Measurements from ENCODE around the gene PANK2.

- TF ChIP-seq POLR2AphosphoS5 (IDR thresholded peaks at IDR 0.05; ENCODE audit: insufficient read depth in 1 of 2, low read depth in 1 of 2) (no peak), POLR2A (IDR thresholded peaks at IDR 0.05) (no peak)
These were observed 40.6 kb upstream of the PANK2 start for GRCh38 chr20:3848565-3848964.
